GM12892 (cell line): Measurements from ENCODE around the gene SMIM29.

Source experiments
- DNase-seq: peaks from one replicate; pipeline ENCODE4 v3.0.0; 2011; ENCODE audit not compliant: insufficient read length
- FAIRE-seq: peaks from 2 replicates; lab custom pipeline; 2011; peaks lifted over from hg19 to GRCh38; lab: Jason Lieb, UNC
- POLR2A ChIP-seq: IDR thresholded peaks from 2 replicates; pipeline ENCODE4 v1.6.1; 2011; ENCODE audit warnings: low read depth, low read length, control low read depth
- POLR2AphosphoS5 ChIP-seq: IDR thresholded peaks from 2 replicates; pipeline ENCODE4 v1.6.1; 2011; ENCODE audit warnings: low read depth, low read length, control low read depth
- TAF1 ChIP-seq: IDR thresholded peaks from 2 replicates; pipeline ENCODE4 v1.6.1; 2011; ENCODE audit warnings: low read depth, mild to moderate bottlenecking, control low read depth, low read length, borderline replicate concordance

SMIM29 gene

DNA sequence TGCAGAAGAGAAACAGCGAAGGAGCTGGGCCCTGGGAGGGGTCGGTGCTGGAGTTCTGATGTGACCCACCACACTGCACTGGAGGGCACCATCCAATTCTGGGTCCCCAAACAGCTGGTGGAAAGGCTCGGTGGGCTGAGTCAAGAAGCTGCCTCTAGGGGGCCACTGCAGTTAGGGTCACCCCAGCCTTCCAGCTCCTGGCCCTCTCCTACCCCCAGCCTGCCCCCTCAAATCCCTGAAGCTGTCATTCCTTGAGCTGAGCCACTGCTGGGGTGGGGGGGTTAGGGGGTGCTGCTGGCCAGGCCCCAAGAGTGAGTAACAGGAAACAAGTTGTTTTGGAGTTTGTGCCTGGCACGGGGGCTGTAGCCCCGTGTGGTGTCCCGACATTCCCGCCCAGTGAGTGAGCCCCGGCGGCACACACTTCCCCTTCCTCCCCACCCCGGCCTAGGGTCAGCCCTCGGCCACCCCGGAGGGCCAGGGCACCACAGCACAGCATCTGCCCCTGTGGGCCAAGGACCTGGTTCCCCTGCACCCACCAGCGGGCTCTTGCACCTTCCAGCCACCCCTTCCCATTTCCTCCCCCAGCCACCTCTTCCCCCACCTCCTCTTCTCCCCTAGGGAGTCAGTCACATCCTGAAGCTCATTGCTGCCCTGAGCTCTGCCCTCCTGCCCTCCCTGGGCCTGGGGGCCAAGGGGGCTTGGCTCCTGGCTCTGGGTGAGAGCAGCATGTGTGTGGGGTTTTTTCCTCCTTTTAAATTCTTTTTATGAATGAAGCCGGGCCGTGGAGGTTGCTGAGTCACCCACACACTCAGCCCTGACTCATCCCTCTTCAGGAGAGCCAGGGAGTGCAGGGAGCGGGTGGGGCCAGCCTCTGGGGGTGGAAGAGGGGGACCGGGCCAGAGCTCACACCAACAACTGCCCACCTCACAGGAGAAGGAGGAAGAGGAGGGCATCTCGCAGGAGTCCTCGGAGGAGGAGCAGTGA is 4.6 kb downstream of the SMIM29 start:
- TF ChIP-seq POLR2A (no peak; the same call in 1 of the 2 replicates), TAF1 (no peak), POLR2AphosphoS5 (peak; percentile 1; the same call in 1 of the 2 replicates)
- no peak for DNase-seq
- no peak for FAIRE-seq

DNA sequence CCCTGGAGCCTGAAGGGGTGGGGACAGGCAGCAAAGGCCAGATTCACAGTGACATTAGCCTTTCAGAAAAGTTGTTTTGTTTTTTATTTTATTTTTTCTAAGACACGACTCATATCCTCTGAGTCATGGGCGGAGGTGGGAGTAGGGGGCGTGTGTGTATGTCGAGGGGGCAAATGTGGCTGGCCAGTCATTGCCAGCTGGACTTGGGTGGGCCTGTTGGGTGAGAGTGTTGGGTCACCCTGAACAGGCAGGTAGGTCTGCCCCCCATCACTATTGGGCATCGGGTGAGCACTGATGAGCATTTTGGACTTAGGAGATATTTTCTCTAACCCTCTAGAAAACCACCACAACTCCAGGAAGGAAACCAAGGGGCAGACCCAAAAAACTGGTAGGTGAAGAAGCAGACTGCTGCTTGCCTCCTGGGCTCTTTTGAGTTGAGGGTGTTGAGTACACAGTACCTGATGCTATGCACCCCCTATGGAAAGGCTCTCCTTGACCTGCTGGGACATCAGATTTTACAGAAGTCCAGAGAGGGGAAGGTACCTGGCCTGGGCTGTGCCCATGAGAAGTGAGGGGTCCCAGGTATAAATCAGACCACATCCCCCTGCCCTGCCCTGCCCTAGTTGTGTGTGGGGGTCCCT is 5.6 kb downstream of the SMIM29 start:
- FAIRE-seq = no peak
- no peak for DNase-seq
- no peak for TF ChIP-seq TAF1
- TF ChIP-seq POLR2AphosphoS5 = no peak
- no peak for TF ChIP-seq POLR2A

DNA sequence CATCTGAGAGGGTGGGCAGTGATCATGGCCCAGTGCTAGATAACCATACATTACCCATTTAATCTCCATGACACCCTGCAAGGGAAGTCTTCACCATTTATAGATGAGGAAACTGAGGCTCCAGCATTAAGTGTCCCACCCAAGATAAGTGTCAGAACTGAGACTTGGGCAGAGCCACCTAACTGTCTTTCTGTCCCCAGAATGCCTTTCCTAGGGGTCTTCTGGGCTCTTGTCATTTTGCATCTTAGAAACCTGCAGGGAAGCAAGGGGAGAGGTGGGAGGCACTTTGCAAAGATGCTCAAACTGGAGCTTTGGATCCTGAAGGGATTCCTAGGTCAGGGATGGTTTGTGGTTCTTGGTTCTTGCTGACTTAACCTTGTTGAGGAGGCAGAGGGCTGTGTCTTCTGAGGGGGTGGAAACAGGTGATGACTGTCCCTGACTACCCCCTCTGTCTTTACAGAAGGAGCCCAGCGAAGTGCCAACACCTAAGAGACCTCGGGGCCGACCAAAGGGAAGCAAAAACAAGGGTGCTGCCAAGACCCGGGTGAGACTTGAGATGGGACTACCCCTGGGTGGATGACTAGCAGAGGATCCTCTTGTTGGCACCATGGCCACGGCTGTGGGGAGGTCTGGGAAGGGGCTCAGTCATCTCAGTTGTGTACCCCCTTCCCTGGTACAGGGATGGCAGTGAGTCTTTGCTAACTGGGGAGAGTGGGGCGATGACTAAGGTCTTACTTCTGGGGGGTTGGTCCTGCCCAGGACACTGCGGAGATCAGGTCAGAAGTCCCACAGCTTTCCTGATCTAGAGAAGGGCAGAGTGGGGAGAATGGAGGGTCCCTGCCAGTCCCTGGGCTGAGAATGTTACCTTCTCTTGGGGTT is 6.3 kb downstream of the SMIM29 start:
- FAIRE-seq (no peak), DNase-seq (no peak)
- 0 out of 2 replicates have a peak, but pooled peaks have one; percentile 17 for TF ChIP-seq POLR2AphosphoS5
- no peak for TF ChIP-seq TAF1

DNA sequence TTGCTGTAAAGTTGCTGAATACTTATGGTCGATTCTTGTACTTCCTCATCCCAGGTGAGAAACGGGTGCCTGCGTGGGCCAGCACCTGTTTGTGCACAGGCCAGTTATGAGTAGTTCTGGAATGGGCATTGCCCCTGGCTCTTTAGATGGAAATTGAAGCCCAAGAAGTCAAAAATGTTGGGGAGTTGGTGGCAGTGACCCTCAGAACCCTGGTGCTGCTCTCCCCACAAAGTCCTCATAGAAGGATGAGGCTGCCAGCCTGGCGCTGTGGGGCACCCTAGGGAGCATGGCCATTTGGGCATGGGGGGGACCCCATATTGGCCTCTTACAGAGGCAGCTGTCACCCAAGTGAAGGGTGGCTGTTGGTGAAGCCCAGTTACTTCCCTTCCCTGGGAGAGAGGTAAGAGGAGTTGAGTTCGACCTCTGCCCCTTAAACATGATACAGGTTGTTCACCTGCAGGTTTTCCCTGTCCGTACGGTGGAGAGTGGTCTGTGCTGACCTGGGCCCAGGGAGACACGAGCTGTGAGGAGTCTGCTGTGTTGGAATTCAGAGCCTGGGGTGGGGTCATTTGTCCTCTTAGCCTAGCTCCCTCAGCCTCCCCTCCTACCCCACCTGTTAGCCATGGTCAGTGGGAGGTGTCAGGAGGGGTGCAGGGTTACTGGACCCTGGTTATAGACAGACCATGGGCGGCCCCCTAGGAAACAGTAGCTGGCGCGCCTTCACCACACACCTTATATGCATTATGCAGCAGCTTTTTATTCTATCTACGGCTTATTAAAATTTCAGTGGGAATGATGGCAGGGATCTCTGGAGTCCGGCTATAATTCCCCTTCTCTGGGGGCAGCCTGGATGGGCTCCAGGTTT is 7.2 kb downstream of the SMIM29 start:
- DNase-seq (no peak), FAIRE-seq (no peak)
- TF ChIP-seq POLR2A (no peak; the same call in 1 of the 2 replicates), POLR2AphosphoS5 (0 out of 2 replicates have a peak, but pooled peaks have one; percentile 24)

DNA sequence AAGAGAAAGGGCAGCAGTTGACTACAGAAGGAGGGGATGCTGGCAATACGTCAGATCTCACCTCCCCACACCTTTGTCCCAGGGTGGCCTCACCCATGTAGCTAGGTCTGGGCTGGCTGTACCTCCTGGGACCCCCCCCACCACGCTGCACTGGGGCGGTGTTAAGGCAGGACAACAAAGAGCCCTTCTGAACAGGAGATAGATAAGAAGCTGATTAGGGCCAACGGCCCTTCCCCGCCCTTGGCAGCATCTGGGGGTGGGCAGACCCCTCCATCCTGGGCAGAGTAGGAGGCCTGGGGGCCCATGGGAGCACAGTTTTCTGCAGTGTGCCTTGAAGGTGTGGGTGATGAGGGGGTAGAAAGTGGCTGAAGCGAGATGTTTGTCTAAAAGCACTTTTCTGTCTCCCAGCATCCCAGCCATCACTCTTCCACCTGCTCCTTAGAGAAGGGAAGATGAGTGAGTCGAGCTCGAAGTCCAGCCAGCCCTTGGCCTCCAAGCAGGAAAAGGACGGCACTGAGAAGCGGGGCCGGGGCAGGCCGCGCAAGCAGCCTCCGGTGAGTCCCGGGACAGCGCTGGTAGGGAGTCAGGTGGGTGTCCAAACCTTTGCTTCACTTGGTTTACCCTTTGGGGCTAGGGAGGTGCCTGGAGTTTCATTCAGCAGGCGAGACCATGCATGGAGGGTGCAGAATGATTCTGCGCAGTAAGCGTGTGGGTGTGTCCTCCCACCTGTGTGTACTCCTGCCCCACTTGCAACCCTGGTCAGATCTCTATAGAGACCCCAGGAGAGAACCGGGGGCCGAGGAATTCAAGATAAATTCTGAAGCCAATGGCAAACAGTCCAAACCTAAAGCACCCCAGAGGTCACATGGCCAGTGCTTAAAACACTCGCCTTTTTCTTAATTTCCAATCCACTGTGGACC is 8.2 kb downstream of the SMIM29 start:
- no peak for TF ChIP-seq POLR2A
- TF ChIP-seq POLR2AphosphoS5 = no peak
- TF ChIP-seq TAF1 = no peak
- FAIRE-seq (no peak), DNase-seq (no peak)

DNA sequence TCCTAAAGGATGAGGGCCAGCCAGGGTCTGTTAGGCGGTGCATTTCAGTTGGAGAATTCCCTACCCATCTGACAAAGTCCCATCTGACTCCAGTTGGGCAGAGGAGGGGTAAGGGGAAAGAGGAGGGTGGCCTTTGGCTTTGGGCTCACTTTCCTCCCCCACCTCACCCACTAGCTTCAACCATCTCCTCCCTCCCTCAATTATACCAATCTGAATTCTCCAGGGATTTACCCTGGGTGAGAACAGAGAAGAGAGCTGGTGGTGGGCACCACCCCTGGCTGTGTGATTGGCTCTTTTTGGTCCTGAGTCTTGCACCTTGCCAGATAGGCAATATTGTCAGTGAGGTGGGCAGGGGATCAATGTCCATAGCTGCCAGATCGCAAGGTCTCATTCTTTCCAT is 8.9 kb downstream of the SMIM29 start:
- TF ChIP-seq POLR2A (no peak), TAF1 (no peak), POLR2AphosphoS5 (no peak; the same call in 1 of the 2 replicates)
- DNase-seq (no peak), FAIRE-seq (no peak)

DNA sequence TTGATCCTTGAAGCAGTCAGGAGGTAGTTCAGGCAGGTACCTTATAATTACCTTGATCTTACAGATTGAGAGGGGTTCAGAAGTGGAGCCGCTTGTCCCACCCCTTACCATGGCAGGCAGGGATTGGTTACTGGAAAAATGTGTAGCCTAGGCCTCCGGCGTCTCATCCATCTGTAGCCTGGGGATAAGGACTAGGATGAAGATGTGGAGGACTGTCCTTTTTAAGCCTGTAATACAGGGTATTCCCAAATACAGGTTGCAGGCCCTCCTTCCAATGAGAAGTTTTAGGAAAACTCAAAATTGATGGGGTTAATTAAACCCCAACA is 9.3 kb downstream of the SMIM29 start:
- no peak for DNase-seq
- no peak for FAIRE-seq

DNA sequence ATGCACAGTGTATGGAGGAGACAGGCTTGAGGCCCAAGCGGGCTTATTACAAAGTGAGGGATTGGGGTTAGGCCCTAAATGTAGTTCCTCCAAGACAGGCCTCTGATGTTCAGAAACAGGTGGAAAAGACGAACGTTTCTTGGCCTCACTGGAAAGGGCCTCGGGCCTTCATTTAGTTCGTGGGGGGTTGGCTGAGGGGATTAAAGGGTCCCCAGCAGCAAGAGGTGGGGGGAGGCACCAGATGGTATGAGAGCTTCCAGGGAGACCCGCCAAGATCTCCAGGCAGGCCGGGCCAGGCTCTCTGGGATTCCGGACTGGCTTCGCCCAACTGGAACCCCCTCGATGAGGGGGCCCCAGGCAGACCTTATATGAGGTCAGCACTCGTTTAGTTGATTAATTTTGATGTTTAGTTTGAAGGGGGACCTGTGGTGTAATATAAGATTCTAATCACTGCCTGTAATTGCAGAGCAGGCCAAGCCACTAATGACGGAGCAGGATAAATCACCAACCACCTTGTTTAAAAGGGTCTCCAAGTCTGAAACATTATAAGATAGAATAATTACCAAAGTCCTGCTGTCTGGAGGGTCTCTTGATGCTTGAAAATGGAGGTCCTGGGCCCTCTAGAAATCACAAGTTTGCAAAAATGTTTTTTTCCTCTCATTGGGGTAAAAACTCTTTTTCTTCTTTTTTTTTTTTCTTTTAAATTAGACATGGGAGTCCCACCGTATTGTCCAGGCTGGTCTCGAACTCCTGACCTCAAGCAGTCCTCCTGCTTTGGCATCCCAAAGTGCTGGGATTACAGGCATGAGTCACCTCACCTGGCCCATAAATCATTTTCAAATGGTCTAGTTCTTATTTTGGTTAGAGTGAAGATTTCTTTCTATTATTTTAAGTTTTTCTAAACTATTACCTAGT is 10.0 kb downstream of the SMIM29 start:
- no peak for TF ChIP-seq TAF1
- no peak for TF ChIP-seq POLR2A
- no peak for TF ChIP-seq POLR2AphosphoS5
- DNase-seq (no peak), FAIRE-seq (no peak)

More for the DNA sequence above, 9.3 kb downstream of the SMIM29 start:
- TF ChIP-seq TAF1 = no peak
- TF ChIP-seq POLR2AphosphoS5 = no peak
- TF ChIP-seq POLR2A = no peak
